AG09309 (cell line): ENCODE data around the gene NEDD8.

ENCODE experiments used
- DNase-seq: peaks from one replicate; pipeline ENCODE4 v3.0.0-alpha.2; 2010; ENCODE audit warnings: low read depth
- H3K4me3 ChIP-seq: 2 replicates; pipeline ENCODE4 v1.5.1; 2011; ENCODE audit warnings: mild to moderate bottlenecking, low read depth, low read length, moderate library complexity; ENCODE audit not compliant: control insufficient read depth
- CTCF ChIP-seq: IDR thresholded peaks from 2 replicates; pipeline ENCODE4 v1.5.1; 2011; ENCODE audit warnings: mild to moderate bottlenecking, low read depth, low read length, inconsistent platforms; ENCODE audit not compliant: insufficient read depth, control insufficient read depth; ENCODE audit errors: missing control alignments

Gene NEDD8

DNA sequence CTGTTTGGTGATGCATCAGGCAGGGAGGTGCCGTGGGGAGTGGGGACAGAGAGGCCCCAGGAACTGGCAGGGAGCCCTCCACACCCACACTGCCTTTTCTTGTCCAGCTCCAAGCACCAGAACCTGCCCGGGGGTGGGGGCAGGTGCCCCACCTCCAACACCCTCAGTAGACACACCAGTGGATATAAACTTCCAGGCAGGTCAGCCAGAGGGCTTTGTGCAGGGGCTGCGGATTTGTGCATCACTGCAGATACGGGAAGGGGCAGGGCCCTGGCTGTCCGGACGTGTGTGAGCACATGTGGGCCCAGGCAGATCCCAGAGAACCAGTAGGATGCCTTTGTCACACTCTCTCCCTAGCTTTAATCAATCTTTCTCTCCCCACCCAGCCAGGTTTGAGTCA, 32.1 kb upstream of the NEDD8 start:
- no peak for TF ChIP-seq CTCF
- no peak overlapping the region for H3K4me3 ChIP-seq
- no peak for DNase-seq

GRCh38 chr14:24263848-24264247, 31.7 kb upstream of the NEDD8 start:
- DNase-seq = no peak
- no peak for TF ChIP-seq CTCF
- no peak overlapping the region for H3K4me3 ChIP-seq

DNA sequence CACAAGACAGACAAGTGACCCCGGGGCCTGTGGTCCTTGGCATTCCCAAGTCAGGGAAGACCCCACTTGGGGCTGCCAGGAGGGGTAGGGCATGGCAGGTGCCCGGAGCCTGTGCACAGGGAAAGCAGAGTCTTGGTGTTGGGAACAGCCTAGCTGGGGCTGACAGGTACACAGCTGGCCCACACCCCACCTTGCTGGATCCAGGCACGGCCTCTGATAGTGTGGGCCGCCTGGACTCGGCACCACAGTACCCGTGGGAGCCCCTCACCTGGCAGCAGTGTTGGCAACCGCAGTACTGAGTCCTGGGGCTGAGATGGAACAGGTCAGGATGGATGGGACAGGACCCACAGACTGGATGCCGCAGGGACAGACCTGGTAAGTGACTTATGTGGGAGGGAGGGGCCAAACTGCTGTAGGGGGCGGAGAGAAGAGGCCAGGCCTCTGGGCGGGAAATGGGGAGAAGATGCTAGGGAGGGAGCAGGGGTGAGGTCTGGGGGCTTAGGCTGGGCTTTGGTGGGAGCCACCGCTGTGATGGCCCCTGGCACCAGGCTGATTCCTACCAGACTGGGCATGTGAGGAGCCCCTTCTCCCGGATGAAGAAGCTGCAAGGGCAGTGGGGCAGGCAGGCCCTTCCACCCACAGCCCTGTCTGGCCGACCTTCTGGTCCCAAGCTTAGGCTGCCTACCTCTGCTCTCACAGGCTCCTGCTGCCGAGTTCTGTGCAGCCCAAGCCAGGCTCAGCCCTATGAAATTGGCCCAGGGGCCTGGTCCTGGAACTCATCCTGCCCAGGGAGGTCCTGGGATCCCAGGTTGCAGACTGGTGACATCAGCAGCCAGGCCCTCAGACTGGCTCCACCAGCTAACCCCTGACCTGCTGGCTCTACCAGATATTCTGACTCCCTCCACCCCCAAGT, 30.9 kb upstream of the NEDD8 start, which contains the start of gene TGM1:
TSS of gene TGM1 (minus strand) at position 357 of the 913 bp plus-strand sequence. CDS start 825 bp downstream, outside the sequence.
- no peak for TF ChIP-seq CTCF
- H3K4me3 ChIP-seq = no peak within 1 kb of the TSS
- DNase-seq = no peak

- H3K4me3 ChIP-seq = no peak overlapping the region
- DNase-seq = no peak
- no peak for TF ChIP-seq CTCF
Measured at GRCh38 chr14:24261969-24262327, 29.8 kb upstream of the NEDD8 start.

GRCh38 chr14:24261256-24261968, 29.2 kb upstream of the NEDD8 start:
- no peak for TF ChIP-seq CTCF
- no peak overlapping the region for H3K4me3 ChIP-seq
- no peak for DNase-seq

- no peak overlapping the region for H3K4me3 ChIP-seq
- TF ChIP-seq CTCF = no peak
- DNase-seq = no peak
Measured at GRCh38 chr14:24260780-24261157, 28.6 kb upstream of the NEDD8 start.
